GM12878 (cell line): ENCODE data around the gene PITPNM1. TPM values are rescaled to one million over a fixed set of nuclear protein-coding genes. Genes with fewer than 3 reads are reported as not detected.

ENCODE experiments used
- ATAC-seq: fragments of 200-7000 bp; cut with Tn5 transposase; 3 replicates; pipeline ENCODE4 v1.9.1; 2020; ENCODE audit warnings: mild to moderate bottlenecking, moderate library complexity
- Bru-seq: library from RNA; stranded (reverse); fragments of 400-500 nt; gene quantifications from one replicate; lab custom pipeline; 2021; lab: Mats Ljungman, UMichigan
- BruChase-seq, 2 experiments: library from RNA; stranded (reverse); fragments of 400-500 nt; gene quantifications; one replicate each; lab custom pipeline; 2021; lab: Mats Ljungman, UMichigan
- BruUV-seq: library from RNA; stranded (reverse); fragments of 400-500 nt; replicated peaks from 2 replicates; lab custom pipeline; 2021; lab: Mats Ljungman, UMichigan
- CTCF ChIA-PET: fragments of 300-600 bp; sonication (Branson Sonifier 250); formaldehyde crosslinking; extraction: SDS; loops from one replicate; lab custom pipeline; 2021; ENCODE audit warnings: inconsistent platforms; lab: Yijun Ruan, JAX
- POLR2A ChIA-PET: fragments of 350-600 bp; formaldehyde crosslinking; extraction: SDS; loops from one replicate; lab custom pipeline; 2021; ENCODE audit warnings: inconsistent platforms; lab: Charles Lee
- RAD21 ChIA-PET: fragments of 300-600 bp; sonication (Branson Sonifier 250); formaldehyde crosslinking; loops from one replicate; lab custom pipeline; 2023; ENCODE audit warnings: antibody characterized with exemption; ENCODE audit not compliant: unreplicated experiment; lab: Charles Lee
- SMC1A ChIA-PET: fragments of 300-600 bp; sonication (Branson Sonifier 250); formaldehyde crosslinking; loops from one replicate; lab custom pipeline; 2023; ENCODE audit not compliant: unreplicated experiment, uncharacterized antibody; lab: Charles Lee
- DNase-seq: peaks from one replicate; pipeline ENCODE4 v3.0.0-alpha.2; 2011; ENCODE audit warnings: low read depth, low spot score
- FAIRE-seq: peaks from 3 replicates; lab custom pipeline; 2011; peaks lifted over from hg19 to GRCh38; lab: Jason Lieb, UNC
- H2AFZ ChIP-seq: 2 replicates; pipeline ENCODE4 v1.6.0; 2011; ENCODE audit warnings: low read depth, low read length, control low read depth; ENCODE audit not compliant: control insufficient read depth
- H3K27ac ChIP-seq: 2 replicates; pipeline ENCODE4 v1.5.1; 2011; ENCODE audit warnings: control low read depth; ENCODE audit not compliant: control insufficient read depth, insufficient read depth
- H3K27me3 ChIP-seq, 2 experiments: replicated peaks in 1 of 2; 2 replicates each; pipeline versions ENCODE4 v1.6.0 to v1.6.1; 2011; ENCODE audit warnings: low read length in 1 of 2; ENCODE audit not compliant: control insufficient read depth in 2 of 2, insufficient read depth in 2 of 2
- H3K36me3 ChIP-seq, 2 experiments: 2 replicates each; pipeline ENCODE4 v1.5.1; 2011; ENCODE audit warnings: low read length in 1 of 2; ENCODE audit not compliant: control insufficient read depth in 2 of 2, insufficient read depth in 2 of 2
- H3K4me1 ChIP-seq: 2 replicates; pipeline ENCODE4 v1.6.1; 2011; ENCODE audit warnings: mild to moderate bottlenecking, low read length, moderate library complexity, mixed read lengths; ENCODE audit not compliant: control insufficient read depth, insufficient read depth
- H3K4me2 ChIP-seq: 2 replicates; pipeline ENCODE4 v1.6.0; 2011; ENCODE audit warnings: control low read depth; ENCODE audit not compliant: control insufficient read depth, insufficient read depth
- H3K4me3 ChIP-seq: fragments of 200-600 bp; sonication (generic); 2 replicates; pipeline ENCODE4 v1.5.1; 2016
- H3K79me2 ChIP-seq: 2 replicates; pipeline ENCODE4 v1.6.0; 2011; ENCODE audit warnings: low read length; ENCODE audit not compliant: control insufficient read depth, insufficient read depth
- H3K9ac ChIP-seq: 2 replicates; pipeline ENCODE4 v1.8.0; 2011; ENCODE audit warnings: low read length, control low read depth, mixed read lengths; ENCODE audit not compliant: control insufficient read depth, insufficient read depth
- H3K9me3 ChIP-seq: replicated peaks from 3 replicates; pipeline ENCODE4 v1.5.1; 2011; ENCODE audit warnings: mild to moderate bottlenecking, low read length; ENCODE audit not compliant: control insufficient read depth, insufficient read depth
- H4K20me1 ChIP-seq: 2 replicates; pipeline ENCODE4 v1.6.0; 2011; ENCODE audit not compliant: control insufficient read depth, insufficient read depth
- BCL11A ChIP-seq: IDR thresholded peaks from 2 replicates; pipeline ENCODE4 v1.6.1; 2011; ENCODE audit warnings: low read depth, low read length
- CEBPB ChIP-seq, 2 experiments: fragments of 150-350 bp in 1 of 2; IDR thresholded peaks; 2 replicates each; pipeline ENCODE4 v1.6.1; 2012 to 2014; ENCODE audit warnings: low read depth in 2 of 2, low read length in 2 of 2, borderline replicate concordance in 1 of 2, inconsistent platforms in 1 of 2
- CREB1 ChIP-seq: IDR thresholded peaks from 2 replicates; pipeline ENCODE4 v1.6.1; 2012; ENCODE audit warnings: low read depth, mild to moderate bottlenecking, inconsistent platforms
- EGR1 ChIP-seq, 2 experiments: IDR thresholded peaks; 1 replicate in 1 of 2; 2 replicates in 1 of 2; pipeline ENCODE4 v1.6.1; 2011 to 2012; ENCODE audit warnings: low read depth in 2 of 2, low read length in 2 of 2, borderline replicate concordance in 1 of 2, mild to moderate bottlenecking in 1 of 2, moderate library complexity in 1 of 2
- ESRRA ChIP-seq: IDR thresholded peaks from 2 replicates; pipeline ENCODE4 v1.6.1; 2012; ENCODE audit warnings: mild to moderate bottlenecking, low read length, improper control_type of control experiment
- FOXK2 ChIP-seq: fragments of 450-650 bp; IDR thresholded peaks from 2 replicates; pipeline ENCODE4 v1.6.1; 2017; ENCODE audit warnings: mild to moderate bottlenecking, moderate library complexity
- MTA2 ChIP-seq: fragments of 450-650 bp; IDR thresholded peaks from 2 replicates; pipeline ENCODE4 v1.6.1; 2016; ENCODE audit warnings: low read depth, mild to moderate bottlenecking, moderate library complexity
- NR2C1 ChIP-seq: fragments of 450-650 bp; IDR thresholded peaks from 2 replicates; pipeline ENCODE4 v1.6.1; 2017; ENCODE audit warnings: antibody characterized with exemption, mild to moderate bottlenecking, moderate library complexity
- POLR2A ChIP-seq: IDR thresholded peaks from 2 replicates; pipeline ENCODE4 v1.6.1; 2011; ENCODE audit warnings: low read depth, mild to moderate bottlenecking, low read length
- RAD51 ChIP-seq: fragments of 450-650 bp; IDR thresholded peaks from 2 replicates; pipeline ENCODE4 v1.6.1; 2016; ENCODE audit warnings: moderate library complexity, mild to moderate bottlenecking, inconsistent platforms
- RBBP5 ChIP-seq: fragments of 200-600 bp; sonication (generic); conservative IDR thresholded peaks from 2 replicates; pipeline ENCODE4 v1.6.1; 2016
- TARDBP ChIP-seq: IDR thresholded peaks from 2 replicates; pipeline ENCODE4 v1.6.1; 2016; ENCODE audit warnings: borderline replicate concordance
- WRNIP1 ChIP-seq: IDR thresholded peaks from 2 replicates; pipeline ENCODE4 v1.6.1; 2011; ENCODE audit warnings: low read depth, low read length, improper control_type of control experiment, borderline replicate concordance
- ZNF24 ChIP-seq: fragments of 450-650 bp; IDR thresholded peaks from 2 replicates; pipeline ENCODE4 v1.6.1; 2017; ENCODE audit warnings: antibody characterized with exemption, mild to moderate bottlenecking
- WGBS: methylation state at CpG from one replicate; pipeline ENCODE4 v1.1.6; 2016; ENCODE audit warnings: low lambda C conversion rate; ENCODE audit not compliant: insufficient replicate concordance, insufficient coverage; ENCODE audit errors: missing lambda C conversion rate; 5-methylcytosine and 5-hydroxymethylcytosine counted together
- in situ Hi-C: fragments of 300-500 bp; cut with MboI; formaldehyde crosslinking; loops from 9 replicates; pipeline ENCODE4 v1.14.3; 2018; ENCODE audit warnings: mixed read lengths
- intact Hi-C: fragments of 100-400 bp; cut with micrococcal nuclease; formaldehyde crosslinking; loops from one replicate; pipeline ENCODE4 v1.14.2; 2022; ENCODE audit not compliant: unreplicated experiment
- long read RNA-seq, 2 experiments: library from polyadenylated mRNA; unstranded; transcript quantifications; one replicate each; pipeline ENCODE4 v2.0.0, GENCODE V29; 2019 to 2020
- polyA minus RNA-seq, 3 experiments: library from RNA; depleted of rRNA, polyadenylated mRNA; stranded (reverse); fragments of >200 nt; gene quantifications; 2 replicates each; pipeline ENCODE4 v1.2.3, GENCODE V29; 2011
- polyA plus RNA-seq, 11 experiments: library from polyadenylated mRNA; depleted of rRNA in 4 of 11; unstranded in 6 of 11; stranded (reverse) in 5 of 11; fragments of >200 nt; fragmentation: Nextera tagmentation in 4 of 11; fragmentation: Illumina TruSeq in 1 of 11; extraction: Ambion mirVana in 4 of 11; extraction: Trizol in 1 of 11; gene quantifications; 1 replicate in 1 of 11; 2 replicates in 10 of 11; pipeline versions ENCODE4 v1.2.1 to v1.2.3, GENCODE V29; 2011 to 2016; ENCODE audit warnings: inconsistent platforms in 2 of 11, missing spikeins in 2 of 11, low read depth in 1 of 11
- total RNA-seq, 4 experiments: library from RNA; depleted of rRNA in 3 of 4; stranded (reverse); fragments of >200 nt in 3 of 4; fragmentation: Illumina TruSeq in 1 of 4; extraction: Trizol in 1 of 4; gene quantifications; 2 replicates each; pipeline versions ENCODE4 v1.2.1 to v1.2.3, GENCODE V29; 2013 to 2021
- TF ChIP-seq, protein P1 (sequence below), 3 experiments: IDR thresholded peaks in 2 of 3; conservative IDR thresholded peaks in 1 of 3; 2 replicates each; pipeline ENCODE4 v1.5.1; 2011; ENCODE audit warnings: low read depth in 3 of 3, low read length in 3 of 3, mild to moderate bottlenecking in 3 of 3, control low read depth in 2 of 3, moderate library complexity in 2 of 3, inconsistent platforms in 1 of 3, mixed read lengths in 1 of 3; ENCODE audit not compliant: control insufficient read depth in 2 of 3, insufficient read depth in 1 of 3; ENCODE audit errors: extremely low read depth in 1 of 3
- TF ChIP-seq, protein P2 (sequence below): fragments of 450-650 bp; IDR thresholded peaks from 2 replicates; pipeline ENCODE4 v1.6.1; 2017; ENCODE audit warnings: mild to moderate bottlenecking

Gene PITPNM1
- total RNA-seq (2013; cell fraction: nucleolus; rRNA removed) = 57.2 and 68.9 TPM in 2 replicates
- 28.3 and 47.4 TPM in 2 replicates for total RNA-seq (2014; rRNA removed)
- total RNA-seq (2014; rRNA removed; fragmentation: Illumina TruSeq; extraction: Trizol) = 10.5 and 13.7 TPM in 2 replicates
- total RNA-seq (2021) = 56.8 and 60.9 TPM in 2 replicates
- 17.4 TPM for polyA plus RNA-seq (2011; ENCODE audit: low read depth)
- polyA plus RNA-seq (2011; rRNA removed) = 13.7 and 16.9 TPM in 2 replicates
- 18.3 and 31.5 TPM in 2 replicates for polyA plus RNA-seq (2011; cell fraction: cytosol; rRNA removed)
- 105 and 147 TPM in 2 replicates for polyA plus RNA-seq (2011; cell fraction: nucleus; rRNA removed)
- polyA plus RNA-seq (2012) = 26.5 and 30.4 TPM in 2 replicates
- polyA plus RNA-seq (2014; fragmentation: Illumina TruSeq; extraction: Trizol) = 5.8 and 16.1 TPM in 2 replicates
- under 1 TPM; 0.11 to 0.49 TPM for polyA plus RNA-seq (2014; fragmentation: Nextera tagmentation; extraction: Ambion mirVana)
- polyA plus RNA-seq (2014; rRNA removed) = 43.7 and 46.0 TPM in 2 replicates
- polyA plus RNA-seq (2016; fragmentation: Nextera tagmentation; extraction: Ambion mirVana) = 10 to 100 TPM; 15.6 to 19.5 TPM
- 11.9 and 25.0 TPM in 2 replicates for polyA minus RNA-seq (2011; rRNA and poly(A)+ RNA removed)
- polyA minus RNA-seq (2011; cell fraction: cytosol; rRNA and poly(A)+ RNA removed) = 11.5 and 19.1 TPM in 2 replicates
- 14.1 and 28.2 TPM in 2 replicates for polyA minus RNA-seq (2011; cell fraction: nucleus; rRNA and poly(A)+ RNA removed)
- Bru-seq, nascent RNA = percentile 61 among the genes with signal in this experiment
- percentile 80 among the genes with signal in this experiment for BruChase-seq, experiment 1, labeled RNA remaining after a 6-hour chase
- percentile 72 among the genes with signal in this experiment for BruChase-seq, experiment 2, labeled RNA remaining after a 2-hour chase
- long read RNA-seq, experiment 1, partial matches to known transcripts = 2 of 3 reads
- long read RNA-seq, experiment 1, other reads (novel, unspliced or antisense) = 1 of 3 reads
- long read RNA-seq, experiment 2, partial matches to known transcripts = 0 of 1 reads
- long read RNA-seq, experiment 2, other reads (novel, unspliced or antisense) = 1 of 1 reads

DNA sequence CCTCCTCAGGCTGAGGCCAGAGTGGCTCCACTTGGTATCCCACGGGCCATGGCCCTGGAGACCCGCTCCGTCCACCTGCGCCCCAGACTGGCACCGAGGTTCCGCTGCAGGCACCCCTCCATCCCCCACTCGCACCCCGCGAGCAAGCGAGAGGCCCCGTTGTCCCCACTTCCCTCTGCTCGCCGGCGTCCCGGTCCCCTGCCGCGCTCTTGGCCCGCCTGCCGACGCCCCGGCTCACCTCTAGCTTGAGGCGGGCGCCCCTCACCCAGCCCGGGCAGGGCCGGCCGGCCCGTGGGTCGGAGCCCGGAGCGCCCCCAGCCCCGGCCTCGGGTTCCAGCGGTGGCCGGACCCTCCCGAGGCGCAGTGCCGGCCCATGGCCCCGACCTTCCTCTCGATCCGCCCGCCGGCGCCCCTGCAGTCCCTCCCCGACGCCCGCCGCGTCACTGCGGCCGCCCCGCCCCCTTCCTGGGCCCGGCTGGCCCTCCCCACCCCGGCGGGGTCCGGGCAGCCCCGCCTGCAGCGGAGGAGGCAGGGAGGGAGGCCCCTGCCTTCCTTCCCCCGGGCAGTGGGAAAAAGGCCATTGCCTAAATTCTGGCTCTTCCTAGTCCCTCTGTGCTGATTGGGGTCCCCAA is at the start of gene PITPNM1:
TSS of gene PITPNM1 (minus strand) at position 414 of the 632 bp plus-strand sequence. CDS start 1,183 bp downstream, outside the sequence.
- peaks cover 27% of the 10 kb centered on the region for H3K4me1 ChIP-seq
- WGBS = 2% methylated on average over 48 of the region's 58 CpGs
- in situ Hi-C loops (no loop called here), intact Hi-C loops (loop anchor here (5.0 kb wide), 2 partner anchors 52 to 72 kb away; no protein-coding TSS in a partner anchor)
- H3K36me3 ChIP-seq = peaks cover 0 to 3% of the 10 kb centered on the region in 2 experiments; a peak in 2 of 4 replicates
- no peak for DNase-seq
- no peak for FAIRE-seq
- H3K79me2 ChIP-seq = peaks cover 32% of the 10 kb centered on the region
- peak; percentile 54 for ATAC-seq
- H4K20me1 ChIP-seq = no peaks in the 10 kb centered on the region
- BruUV-seq = no TSS peak
- H3K27me3 ChIP-seq = no peaks in the 10 kb centered on the region
- H3K27ac ChIP-seq = peak within 1 kb of the TSS; percentile 82
- peak within 1 kb of the TSS; percentile 67 for H2AFZ ChIP-seq
- no peaks in the 10 kb centered on the region for H3K9me3 ChIP-seq
- H3K4me3 ChIP-seq = peak within 1 kb of the TSS; percentile 94
- SMC1A ChIA-PET = interaction anchor here (0.6 to 4.3 kb wide), 9 partner anchors 18 to 151 kb away, joined by 3 to 23 read pairs (median 4); partner anchors contain the start of genes PPP1CA, PTPRCAP and RAD9A
- POLR2A ChIA-PET = interaction anchor here (0.8 to 2.3 kb wide), 6 partner anchors 20 to 152 kb away, joined by 3 to 14 read pairs (median 4); partner anchors contain the start of genes POLD4, PPP1CA, TBC1D10C and TMEM134
- peak within 1 kb of the TSS; percentile 99 for H3K4me2 ChIP-seq
- RAD21 ChIA-PET = interaction anchor here (0.7 to 2.8 kb wide), 18 partner anchors 16 to 153 kb away, joined by 3 to 19 read pairs (median 3); partner anchors contain the start of genes AIP, POLD4, PPP1CA and PTPRCAP
- CTCF ChIA-PET = interaction anchor here (0.6 to 2.9 kb wide), 14 partner anchors 13 to 159 kb away, joined by 3 to 30 read pairs (median 4); partner anchors contain the start of genes PPP1CA and TBC1D10C
- H3K9ac ChIP-seq = peak within 1 kb of the TSS; percentile 73
- TF ChIP-seq CREB1 (peak; percentile 79), FOXK2 (no peak), CEBPB (IDR thresholded peaks at IDR 0.05; ENCODE audit: borderline replicate concordance in 1 of 2, low read depth in 2 of 2, low read length in 2 of 2) (no peak), POLR2A (peak; percentile 68), MTA2 (no peak), EGR1 (IDR thresholded peaks at IDR 0.05; ENCODE audit: borderline replicate concordance in 1 of 2, low read depth in 2 of 2, low read length in 2 of 2) (peak in 1 of 2 experiments; percentile 49; a peak in 1 of 3 replicates), ESRRA (no peak), RAD51 (no peak), WRNIP1 (no peak), BCL11A (no peak), RBBP5 (no peak), ZNF24 (no peak), TARDBP (no peak), NR2C1 (no peak)
- TF ChIP-seq, protein P1, sequence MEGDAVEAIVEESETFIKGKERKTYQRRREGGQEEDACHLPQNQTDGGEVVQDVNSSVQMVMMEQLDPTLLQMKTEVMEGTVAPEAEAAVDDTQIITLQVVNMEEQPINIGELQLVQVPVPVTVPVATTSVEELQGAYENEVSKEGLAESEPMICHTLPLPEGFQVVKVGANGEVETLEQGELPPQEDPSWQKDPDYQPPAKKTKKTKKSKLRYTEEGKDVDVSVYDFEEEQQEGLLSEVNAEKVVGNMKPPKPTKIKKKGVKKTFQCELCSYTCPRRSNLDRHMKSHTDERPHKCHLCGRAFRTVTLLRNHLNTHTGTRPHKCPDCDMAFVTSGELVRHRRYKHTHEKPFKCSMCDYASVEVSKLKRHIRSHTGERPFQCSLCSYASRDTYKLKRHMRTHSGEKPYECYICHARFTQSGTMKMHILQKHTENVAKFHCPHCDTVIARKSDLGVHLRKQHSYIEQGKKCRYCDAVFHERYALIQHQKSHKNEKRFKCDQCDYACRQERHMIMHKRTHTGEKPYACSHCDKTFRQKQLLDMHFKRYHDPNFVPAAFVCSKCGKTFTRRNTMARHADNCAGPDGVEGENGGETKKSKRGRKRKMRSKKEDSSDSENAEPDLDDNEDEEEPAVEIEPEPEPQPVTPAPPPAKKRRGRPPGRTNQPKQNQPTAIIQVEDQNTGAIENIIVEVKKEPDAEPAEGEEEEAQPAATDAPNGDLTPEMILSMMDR (IDR thresholded peaks at IDR 0.05 in 2 of 3, conservative IDR thresholded peaks at IDR 0.05 in 1 of 3; ENCODE audit: control insufficient read depth in 2 of 3, extremely low read depth in 1 of 3, insufficient read depth in 1 of 3, low read depth in 3 of 3, low read length in 3 of 3) = no peak
- TF ChIP-seq, protein P2, sequence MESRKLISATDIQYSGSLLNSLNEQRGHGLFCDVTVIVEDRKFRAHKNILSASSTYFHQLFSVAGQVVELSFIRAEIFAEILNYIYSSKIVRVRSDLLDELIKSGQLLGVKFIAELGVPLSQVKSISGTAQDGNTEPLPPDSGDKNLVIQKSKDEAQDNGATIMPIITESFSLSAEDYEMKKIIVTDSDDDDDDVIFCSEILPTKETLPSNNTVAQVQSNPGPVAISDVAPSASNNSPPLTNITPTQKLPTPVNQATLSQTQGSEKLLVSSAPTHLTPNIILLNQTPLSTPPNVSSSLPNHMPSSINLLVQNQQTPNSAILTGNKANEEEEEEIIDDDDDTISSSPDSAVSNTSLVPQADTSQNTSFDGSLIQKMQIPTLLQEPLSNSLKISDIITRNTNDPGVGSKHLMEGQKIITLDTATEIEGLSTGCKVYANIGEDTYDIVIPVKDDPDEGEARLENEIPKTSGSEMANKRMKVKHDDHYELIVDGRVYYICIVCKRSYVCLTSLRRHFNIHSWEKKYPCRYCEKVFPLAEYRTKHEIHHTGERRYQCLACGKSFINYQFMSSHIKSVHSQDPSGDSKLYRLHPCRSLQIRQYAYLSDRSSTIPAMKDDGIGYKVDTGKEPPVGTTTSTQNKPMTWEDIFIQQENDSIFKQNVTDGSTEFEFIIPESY = no peak
